Erythroblast (primary cell): ENCODE data around the gene PER2.

Experiments
- GATA1 ChIP-seq: IDR thresholded peaks from 2 replicates; pipeline ENCODE4 v1.6.1; 2011; ENCODE audit warnings: low read depth, mild to moderate bottlenecking, control low read depth, low read length, moderate library complexity
- POLR2A ChIP-seq: IDR thresholded peaks from 2 replicates; pipeline ENCODE4 v1.6.1; 2011; ENCODE audit warnings: mild to moderate bottlenecking, low read length

- no peak for TF ChIP-seq POLR2A
- no peak for TF ChIP-seq GATA1
Observed at GRCh38 chr2:238244151-238244550, 44.3 kb downstream of the PER2 start.
